Measurements from ENCODE around the gene CTXN1. TPM values are rescaled to one million over a fixed set of nuclear protein-coding genes. Genes with fewer than 3 reads are reported as not detected.

The CTXN1 gene
- total RNA-seq, 1 donor from 2014 or later = 55.9 TPM

GRCh38 chr19:7965259-7965841, 39.4 kb upstream of the CTXN1 start:
- Histone ChIP-seq H3K4me2 (ENCODE audit: low read length) (no peak overlapping the region), H3K27ac (ENCODE audit: low read depth, low read length) (no peak overlapping the region), H2AFZ (ENCODE audit: low read depth, low read length) (no peak overlapping the region), H4K20me1 (ENCODE audit: insufficient read depth, low read length) (peaks cover 22% of the 10 kb centered on the region), H3K36me3 (ENCODE audit: insufficient read depth, low read length) (peaks cover 23% of the 10 kb centered on the region), H3K4me3 (ENCODE audit: insufficient read depth, low read depth, low read length) (no peak overlapping the region), H3K9me3 (ENCODE audit: insufficient read depth, low read depth, low read length) (no peaks in the 10 kb centered on the region), H3K9ac (ENCODE audit: low read length) (no peak overlapping the region), H3K4me1 (ENCODE audit: insufficient read depth, low read length) (no peaks in the 10 kb centered on the region), H3K79me2 (ENCODE audit: insufficient read depth, low read length) (no peaks in the 10 kb centered on the region), H3K27me3 (ENCODE audit: insufficient read depth, low read length) (no peaks in the 10 kb centered on the region)
- H3K4me1 Mint-ChIP-seq (ENCODE audit: low read depth, unreplicated experiment) = peaks cover 2% of the 10 kb centered on the region
- no peak overlapping the region for H3K27ac Mint-ChIP-seq (ENCODE audit: unreplicated experiment)
- H3K4me3 Mint-ChIP-seq (ENCODE audit: unreplicated experiment) = no peak overlapping the region
- no peaks in the 10 kb centered on the region for H3K27me3 Mint-ChIP-seq (ENCODE audit: low read depth, unreplicated experiment)
- no peaks in the 10 kb centered on the region for H3K9me3 Mint-ChIP-seq (ENCODE audit: unreplicated experiment)
- no peak for TF ChIP-seq EZH2 (IDR thresholded peaks at IDR 0.05; ENCODE audit: insufficient read depth, low read length)
- no peak for TF ChIP-seq CTCF (IDR thresholded peaks at IDR 0.05; ENCODE audit: insufficient read depth, low read depth, low read length)
- DNase-seq (ENCODE audit: low read depth) = no peak
- H3K36me3 Mint-ChIP-seq (ENCODE audit: low read depth, unreplicated experiment) = peaks cover 18% of the 10 kb centered on the region
- FAIRE-seq = no peak

- DNase-seq (ENCODE audit: low read depth) (no peak), FAIRE-seq (no peak)
- Histone ChIP-seq H3K4me3 (ENCODE audit: insufficient read depth, low read depth, low read length) (no peak overlapping the region), H2AFZ (ENCODE audit: low read depth, low read length) (no peak overlapping the region), H3K9me3 (ENCODE audit: insufficient read depth, low read depth, low read length) (no peaks in the 10 kb centered on the region), H3K36me3 (ENCODE audit: insufficient read depth, low read length) (peaks cover 23% of the 10 kb centered on the region), H4K20me1 (ENCODE audit: insufficient read depth, low read length) (peaks cover 19% of the 10 kb centered on the region), H3K79me2 (ENCODE audit: insufficient read depth, low read length) (no peaks in the 10 kb centered on the region), H3K4me2 (ENCODE audit: low read length) (no peak overlapping the region), H3K27me3 (ENCODE audit: insufficient read depth, low read length) (no peaks in the 10 kb centered on the region), H3K4me1 (ENCODE audit: insufficient read depth, low read length) (no peaks in the 10 kb centered on the region), H3K27ac (ENCODE audit: low read depth, low read length) (no peak overlapping the region), H3K9ac (ENCODE audit: low read length) (no peak overlapping the region)
- peaks cover 13% of the 10 kb centered on the region for H3K36me3 Mint-ChIP-seq (ENCODE audit: low read depth, unreplicated experiment)
- no peaks in the 10 kb centered on the region for H3K27me3 Mint-ChIP-seq (ENCODE audit: low read depth, unreplicated experiment)
- no peak for TF ChIP-seq CTCF (IDR thresholded peaks at IDR 0.05; ENCODE audit: insufficient read depth, low read depth, low read length)
- no peak for TF ChIP-seq EZH2 (IDR thresholded peaks at IDR 0.05; ENCODE audit: insufficient read depth, low read length)
- H3K4me1 Mint-ChIP-seq (ENCODE audit: low read depth, unreplicated experiment) = peaks cover 2% of the 10 kb centered on the region
- H3K9me3 Mint-ChIP-seq (ENCODE audit: unreplicated experiment) = no peaks in the 10 kb centered on the region
- H3K4me3 Mint-ChIP-seq (ENCODE audit: unreplicated experiment) = no peak overlapping the region
- H3K27ac Mint-ChIP-seq (ENCODE audit: unreplicated experiment) = no peak overlapping the region
These were observed 37.6 kb upstream of the CTXN1 start for GRCh38 chr19:7963566-7963965.

- Histone ChIP-seq H2AFZ (ENCODE audit: low read depth, low read length) (no peak overlapping the region), H3K27me3 (ENCODE audit: insufficient read depth, low read length) (no peaks in the 10 kb centered on the region), H3K36me3 (ENCODE audit: insufficient read depth, low read length) (peaks cover 23% of the 10 kb centered on the region), H3K9ac (ENCODE audit: low read length) (no peak overlapping the region), H3K27ac (ENCODE audit: low read depth, low read length) (no peak overlapping the region), H3K4me2 (ENCODE audit: low read length) (no peak overlapping the region), H3K4me1 (ENCODE audit: insufficient read depth, low read length) (no peaks in the 10 kb centered on the region), H3K79me2 (ENCODE audit: insufficient read depth, low read length) (no peaks in the 10 kb centered on the region), H3K4me3 (ENCODE audit: insufficient read depth, low read depth, low read length) (no peak overlapping the region), H4K20me1 (ENCODE audit: insufficient read depth, low read length) (peaks cover 12% of the 10 kb centered on the region), H3K9me3 (ENCODE audit: insufficient read depth, low read depth, low read length) (no peaks in the 10 kb centered on the region)
- no peak for FAIRE-seq
- Mint-ChIP-seq H3K36me3 (ENCODE audit: low read depth, unreplicated experiment) (peaks cover 13% of the 10 kb centered on the region), H3K4me1 (ENCODE audit: low read depth, unreplicated experiment) (peaks cover 2% of the 10 kb centered on the region), H3K9me3 (ENCODE audit: unreplicated experiment) (no peaks in the 10 kb centered on the region), H3K4me3 (ENCODE audit: unreplicated experiment) (no peak overlapping the region), H3K27me3 (ENCODE audit: low read depth, unreplicated experiment) (no peaks in the 10 kb centered on the region), H3K27ac (ENCODE audit: unreplicated experiment) (no peak overlapping the region)
- DNase-seq (ENCODE audit: low read depth) = no peak
- TF ChIP-seq EZH2 (IDR thresholded peaks at IDR 0.05; ENCODE audit: insufficient read depth, low read length) (no peak), CTCF (IDR thresholded peaks at IDR 0.05; ENCODE audit: insufficient read depth, low read depth, low read length) (no peak)
These were observed 36.8 kb upstream of the CTXN1 start for GRCh38 chr19:7962644-7963268.
